NCI-H345 treated with DMSO at 0.1 percent for 48 hours (cell line): Measurements from ENCODE around the gene THAP6.
"Not testable (repeated sequence)": the region's sequence is repeated elsewhere in the genome, so short reads cannot be mapped to it uniquely, and the experiment has no call there.

Experiments
- DNase-seq: peaks from one replicate; lab custom pipeline; 2025; ENCODE audit not compliant: unreplicated experiment; lab: John Stamatoyannopoulos, UW

The THAP6 gene

DNA sequence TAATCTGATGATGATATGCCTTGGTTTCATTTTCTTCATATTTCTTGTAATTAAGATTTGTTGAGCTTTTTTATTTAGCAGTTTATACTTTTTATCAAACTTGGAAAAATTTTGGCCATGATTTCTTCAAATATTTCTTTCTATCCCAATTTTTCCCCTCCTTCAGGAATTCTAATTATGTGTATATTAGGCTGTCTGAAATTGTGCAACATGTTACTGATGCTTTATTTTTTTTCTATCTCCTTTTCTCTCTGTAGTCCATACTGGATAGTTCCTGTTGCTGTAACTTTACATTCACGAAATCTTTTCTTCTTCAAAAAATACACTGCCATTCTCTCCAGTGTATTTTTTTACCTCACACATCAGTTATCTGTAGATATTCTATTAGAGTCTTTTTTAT lies 10.8 kb downstream of the THAP6 start:
- DNase-seq: no peak

DNA sequence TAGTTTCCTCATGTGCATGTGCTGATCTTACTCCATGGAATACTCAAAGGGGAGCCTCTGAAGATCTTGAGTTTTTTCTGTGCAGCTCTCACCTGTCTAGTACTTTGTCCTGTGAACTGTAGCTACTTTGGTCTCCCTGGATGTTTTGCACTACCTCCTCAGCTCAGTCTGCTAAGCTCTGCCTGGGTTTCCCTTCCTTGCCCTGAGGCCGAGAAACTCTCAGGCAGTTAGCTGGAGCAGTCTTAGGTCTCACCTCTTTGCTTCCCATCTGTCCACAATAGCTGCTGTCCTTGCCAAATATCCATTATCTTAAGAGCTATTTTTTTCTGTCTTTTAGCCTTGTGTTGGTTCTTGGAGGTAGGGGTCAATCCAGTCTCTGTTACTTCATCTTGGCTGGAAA lies 11.6 kb downstream of the THAP6 start:
- DNase-seq: no peak

DNA sequence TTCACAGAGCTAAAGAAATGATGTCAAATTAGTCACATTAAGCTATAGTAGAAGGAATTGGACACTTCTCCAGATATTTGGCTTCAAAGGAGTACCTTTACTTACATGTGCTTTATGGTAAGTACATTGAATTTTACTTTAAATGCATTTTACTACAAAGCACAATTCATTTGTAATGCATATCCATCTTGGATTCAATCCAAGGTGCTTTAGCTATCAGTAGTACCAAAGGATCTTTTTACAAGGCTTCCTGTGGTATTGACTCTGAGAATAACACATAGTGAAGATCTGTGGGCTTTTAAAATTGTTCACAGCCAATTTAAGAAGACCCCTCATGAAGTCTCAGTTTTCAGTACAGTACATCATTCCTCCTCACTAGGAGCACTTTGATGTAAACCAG lies 13.2 kb downstream of the THAP6 start:
- DNase-seq: no peak

DNA sequence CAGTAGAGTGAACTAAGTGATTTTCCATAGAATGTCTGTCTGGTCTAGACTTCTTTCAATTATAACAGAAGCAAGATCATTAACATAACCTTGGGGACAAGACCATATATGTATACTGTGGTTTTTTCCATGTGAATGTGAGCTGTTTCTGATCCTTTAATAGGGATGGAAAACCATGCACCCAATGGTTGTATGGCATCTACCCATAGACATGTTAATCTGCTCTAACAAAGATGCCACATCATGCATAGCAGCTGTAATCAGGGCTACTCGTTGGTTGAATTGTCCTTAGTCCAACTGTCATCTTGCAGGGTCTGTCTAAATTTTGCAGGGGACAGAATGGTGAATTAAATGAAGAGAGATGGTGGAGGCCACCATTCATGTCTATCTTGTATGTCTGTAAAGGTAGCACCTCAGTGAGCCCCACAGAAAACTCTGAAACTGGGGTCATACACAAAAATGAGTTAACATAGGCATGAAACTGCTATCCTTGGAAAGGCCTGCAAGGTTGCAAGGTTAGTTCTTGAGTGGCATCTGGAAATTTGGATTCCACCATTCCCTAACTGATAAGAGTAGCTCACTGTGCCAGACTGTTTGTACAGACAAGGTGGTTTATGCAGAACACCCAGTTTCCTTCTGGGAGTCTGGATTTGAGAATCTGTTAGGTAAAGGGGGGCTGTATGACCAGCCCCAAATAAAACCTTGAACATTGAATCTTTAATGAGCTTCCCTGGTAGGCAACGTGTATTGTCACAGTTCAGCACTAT lies 16.5 kb downstream of the THAP6 start:
- no peak for DNase-seq

DNA sequence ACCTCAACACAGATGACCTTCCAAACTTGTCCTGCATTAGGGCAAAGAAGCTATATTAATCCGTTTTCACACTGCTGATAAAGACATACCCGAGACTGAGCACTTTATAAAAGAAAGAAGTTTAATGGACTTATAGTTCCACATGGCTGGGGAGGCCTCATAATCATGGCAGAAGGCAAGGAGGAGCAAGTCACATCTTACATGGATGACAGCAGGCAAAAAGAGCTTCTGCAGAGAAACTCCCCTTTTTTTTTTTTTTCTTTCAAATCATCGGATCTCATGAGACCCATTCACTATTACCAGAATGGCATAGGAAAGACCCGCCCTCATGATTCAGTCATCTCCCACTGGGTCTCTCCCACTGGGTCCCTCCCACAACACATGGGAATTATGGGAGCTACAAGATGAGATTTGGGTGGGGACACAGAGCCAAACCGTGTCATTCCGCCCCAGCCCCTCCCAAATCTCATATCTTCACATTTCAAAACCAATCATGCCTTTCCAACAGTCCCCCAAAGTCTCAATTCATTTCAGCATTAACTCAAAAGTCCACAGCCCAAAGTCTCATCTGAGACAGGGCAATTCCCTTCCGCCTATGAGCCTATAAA lies 17.4 kb downstream of the THAP6 start:
- not testable (repeated sequence) for DNase-seq

DNA sequence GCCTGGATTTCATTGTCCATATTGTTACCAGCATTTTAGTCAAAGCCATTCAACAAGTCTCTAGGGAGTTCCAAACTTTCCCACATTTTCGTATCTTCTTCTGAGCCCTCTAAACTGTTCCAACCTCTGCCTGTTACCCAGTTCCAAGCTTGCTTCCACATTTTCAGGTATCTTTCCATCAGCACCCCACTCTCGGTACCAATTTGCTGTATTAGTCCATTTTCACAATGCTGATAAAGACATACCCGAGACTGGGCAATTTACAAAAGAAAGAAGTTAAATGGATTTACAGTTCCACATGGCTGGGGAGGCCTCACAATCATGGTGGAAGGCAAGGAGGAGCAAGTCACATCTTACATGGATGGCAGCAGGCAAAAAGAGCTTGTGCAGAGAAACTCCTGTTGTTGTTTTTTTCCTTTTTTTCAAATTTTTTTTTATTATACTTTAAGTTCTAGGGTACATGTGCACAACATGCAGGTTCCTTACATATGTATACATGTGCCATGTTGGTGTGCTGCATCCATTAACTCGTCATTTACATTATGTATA lies 19.1 kb downstream of the THAP6 start:
- DNase-seq: not testable (repeated sequence)

DNA sequence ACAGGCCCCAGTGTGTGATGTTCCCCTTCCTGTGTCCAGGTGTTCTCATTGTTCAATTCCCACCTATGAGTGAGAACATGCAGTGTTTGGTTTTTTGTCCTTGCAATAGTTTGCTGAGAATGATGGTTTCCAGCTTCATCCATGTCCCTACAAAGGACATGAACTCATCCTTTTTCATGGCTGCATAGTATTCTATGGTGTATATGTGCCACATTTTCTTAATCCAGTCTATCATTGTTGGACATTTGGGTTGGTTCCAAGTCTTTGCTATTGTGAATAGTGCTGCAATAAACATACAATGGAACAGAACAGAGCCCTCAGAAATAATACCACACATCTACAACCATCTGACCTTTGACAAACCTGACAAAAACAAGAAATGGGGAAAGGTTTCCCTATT lies 19.7 kb downstream of the THAP6 start:
- not testable (repeated sequence) for DNase-seq

DNA sequence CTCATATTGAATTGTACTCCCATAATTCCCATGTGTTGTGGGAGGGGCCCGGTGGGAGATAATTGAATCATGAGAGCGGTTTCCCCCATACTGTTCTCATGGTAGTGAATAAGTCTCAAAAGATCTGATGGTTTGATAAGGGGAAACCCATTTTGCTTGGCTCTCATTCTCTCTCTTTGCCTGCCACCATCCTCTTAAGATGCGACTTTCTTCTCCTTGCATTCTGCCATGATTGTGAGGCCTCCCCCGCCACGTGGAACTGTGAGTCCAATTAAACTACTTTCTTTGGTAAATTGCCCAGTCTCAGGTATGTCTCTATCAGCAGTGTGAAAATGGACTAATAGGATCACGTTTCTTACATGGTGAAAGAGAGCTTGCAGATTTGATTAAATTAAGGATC lies 23.0 kb downstream of the THAP6 start:
- DNase-seq: not testable (repeated sequence)

DNA sequence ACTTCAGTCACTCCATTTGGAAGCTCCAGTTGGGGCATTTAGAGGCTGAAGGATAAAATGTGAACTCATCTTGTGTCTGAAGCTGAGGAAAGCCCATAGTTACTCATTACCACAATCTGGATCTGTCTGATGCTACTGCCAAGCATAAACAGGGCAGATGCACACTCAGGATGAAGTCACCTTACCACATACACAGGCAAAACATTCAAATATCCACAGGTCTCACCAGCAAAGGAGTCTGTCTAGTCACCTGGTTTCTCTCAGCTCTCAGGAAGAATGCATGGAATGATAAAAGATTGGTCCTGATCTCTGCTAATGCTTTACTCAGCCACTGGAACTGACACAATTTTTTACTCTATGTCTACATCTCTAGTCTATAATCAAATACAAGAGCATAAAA lies 28.6 kb downstream of the THAP6 start:
- DNase-seq: no peak

DNA sequence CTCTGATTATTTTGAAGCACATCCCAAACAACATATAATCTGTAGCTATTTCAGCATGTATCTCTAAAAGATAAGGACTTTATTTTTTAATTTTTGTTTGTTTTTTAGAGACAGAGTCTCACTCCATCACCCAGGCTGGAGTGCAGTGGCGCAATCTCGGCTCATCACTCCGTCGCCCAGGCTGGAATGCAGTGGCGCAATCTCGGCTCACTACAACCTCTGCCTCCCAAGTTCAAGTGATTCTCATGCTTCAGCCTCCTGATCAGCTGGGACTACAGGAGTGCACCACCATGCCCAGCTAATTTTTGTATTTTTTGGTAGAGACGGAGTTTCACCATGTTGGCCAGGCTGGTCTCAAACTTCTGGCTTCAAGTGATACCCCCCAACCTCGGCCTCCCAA lies 29.9 kb downstream of the THAP6 start:
- not testable (repeated sequence) for DNase-seq

DNA sequence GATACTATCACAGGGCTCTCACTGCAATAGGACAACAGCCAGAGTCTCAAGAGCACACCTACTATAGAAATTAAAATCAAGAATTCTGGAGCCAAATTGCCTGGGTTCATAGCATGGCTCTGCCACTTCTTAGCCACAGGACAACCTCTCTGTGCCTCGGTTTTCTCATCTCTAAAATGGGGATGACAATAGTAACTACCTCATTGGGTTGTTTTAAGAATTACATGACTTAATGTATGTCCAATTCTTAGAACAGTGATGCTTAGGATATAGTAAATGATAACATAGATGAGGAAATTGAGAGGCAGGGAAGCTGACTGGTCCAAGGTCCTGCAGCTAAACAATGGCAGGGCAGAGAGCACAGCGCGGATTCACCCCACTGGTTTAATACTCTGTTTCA lies 30.6 kb downstream of the THAP6 start:
- no peak for DNase-seq

DNA sequence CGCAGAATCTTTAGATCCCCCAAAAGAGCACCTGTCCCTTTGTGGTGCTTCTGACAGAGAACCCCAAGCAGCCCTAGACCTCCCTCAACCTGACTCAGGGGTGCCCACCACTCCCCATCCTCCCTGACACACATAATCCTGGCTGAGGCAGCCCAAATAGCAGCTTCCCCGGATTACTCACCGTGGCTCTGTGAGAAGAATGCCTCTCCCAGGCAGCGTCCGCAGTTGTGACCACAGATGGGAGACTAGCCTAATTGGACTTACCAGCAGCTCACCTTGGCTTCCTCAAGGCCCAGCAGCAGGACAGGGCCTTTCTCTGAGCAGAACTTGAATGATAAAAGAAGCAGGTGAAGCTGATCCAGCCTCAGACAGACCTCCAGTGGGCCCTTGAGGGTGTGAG lies 31.3 kb downstream of the THAP6 start:
- DNase-seq: no peak

DNA sequence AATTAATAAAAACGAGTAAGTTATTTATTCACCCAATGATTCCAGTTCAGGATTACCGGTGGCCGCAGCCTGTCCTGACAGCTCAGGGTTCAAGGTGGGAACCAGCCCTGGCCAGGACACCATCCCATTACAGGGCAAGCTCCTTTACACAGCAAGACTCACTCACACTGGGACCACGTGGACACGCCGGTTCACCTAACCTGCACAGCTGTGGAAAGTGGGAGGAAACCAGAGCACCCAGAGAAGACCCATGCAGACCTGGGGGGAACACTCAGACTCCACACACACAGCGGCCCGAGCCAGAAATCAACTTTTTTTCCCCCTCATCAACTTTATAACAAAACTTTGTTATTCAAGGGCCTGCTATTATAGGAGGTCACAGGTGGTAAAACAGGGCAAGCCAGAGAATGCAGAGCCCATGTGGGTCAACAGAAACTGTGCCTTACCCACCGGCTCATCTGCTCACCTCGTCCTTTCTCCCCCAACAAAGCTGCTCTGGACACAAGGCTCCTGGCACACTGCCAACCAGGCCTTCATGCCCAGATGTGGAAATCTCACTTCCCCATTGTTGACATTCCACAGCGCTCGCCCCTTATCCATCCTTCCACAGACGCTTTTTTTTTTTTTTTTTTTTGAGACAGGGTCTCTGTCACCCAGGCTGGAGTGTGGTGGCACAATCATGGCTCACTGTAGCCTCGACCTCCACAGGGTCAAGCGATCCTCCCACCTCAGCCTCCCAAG lies 33.5 kb downstream of the THAP6 start:
- DNase-seq: no peak

DNA sequence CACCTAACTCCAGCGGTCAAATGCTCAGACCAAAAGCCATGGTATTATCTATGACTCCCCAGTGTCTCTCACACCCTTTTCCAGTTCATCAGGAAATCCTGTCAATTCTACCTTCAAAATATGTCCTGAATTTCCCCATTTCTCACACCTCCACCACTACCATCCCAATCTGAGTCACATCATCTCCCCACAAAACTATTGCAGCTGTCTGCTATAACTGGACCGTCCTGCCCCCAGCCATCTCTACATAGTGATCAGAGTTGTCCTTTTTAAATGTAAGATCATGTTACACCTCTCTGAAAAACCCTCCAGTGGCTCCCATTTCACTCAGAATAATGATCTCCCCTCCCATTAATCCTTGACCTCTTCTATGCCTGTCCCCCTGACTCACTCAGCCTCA lies 34.7 kb downstream of the THAP6 start:
- DNase-seq: no peak

DNA sequence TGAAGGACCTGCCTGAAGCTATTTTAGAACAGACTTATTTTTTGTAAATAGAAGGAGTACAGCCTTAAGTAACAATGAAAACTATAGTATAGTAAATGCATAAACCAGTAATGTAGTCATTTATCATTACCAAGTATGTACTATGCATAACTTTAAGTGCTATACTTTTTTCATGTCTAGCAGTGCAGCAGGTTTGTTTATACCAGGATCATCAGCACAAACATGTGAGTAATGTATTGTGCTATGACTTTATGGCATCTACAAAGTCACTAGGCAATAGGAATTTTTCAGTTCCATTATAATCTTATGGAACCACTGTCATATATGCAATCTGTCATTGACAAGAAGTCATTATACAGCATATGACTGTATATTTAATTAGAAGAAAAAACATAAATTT lies 38.2 kb downstream of the THAP6 start:
- DNase-seq: no peak

DNA sequence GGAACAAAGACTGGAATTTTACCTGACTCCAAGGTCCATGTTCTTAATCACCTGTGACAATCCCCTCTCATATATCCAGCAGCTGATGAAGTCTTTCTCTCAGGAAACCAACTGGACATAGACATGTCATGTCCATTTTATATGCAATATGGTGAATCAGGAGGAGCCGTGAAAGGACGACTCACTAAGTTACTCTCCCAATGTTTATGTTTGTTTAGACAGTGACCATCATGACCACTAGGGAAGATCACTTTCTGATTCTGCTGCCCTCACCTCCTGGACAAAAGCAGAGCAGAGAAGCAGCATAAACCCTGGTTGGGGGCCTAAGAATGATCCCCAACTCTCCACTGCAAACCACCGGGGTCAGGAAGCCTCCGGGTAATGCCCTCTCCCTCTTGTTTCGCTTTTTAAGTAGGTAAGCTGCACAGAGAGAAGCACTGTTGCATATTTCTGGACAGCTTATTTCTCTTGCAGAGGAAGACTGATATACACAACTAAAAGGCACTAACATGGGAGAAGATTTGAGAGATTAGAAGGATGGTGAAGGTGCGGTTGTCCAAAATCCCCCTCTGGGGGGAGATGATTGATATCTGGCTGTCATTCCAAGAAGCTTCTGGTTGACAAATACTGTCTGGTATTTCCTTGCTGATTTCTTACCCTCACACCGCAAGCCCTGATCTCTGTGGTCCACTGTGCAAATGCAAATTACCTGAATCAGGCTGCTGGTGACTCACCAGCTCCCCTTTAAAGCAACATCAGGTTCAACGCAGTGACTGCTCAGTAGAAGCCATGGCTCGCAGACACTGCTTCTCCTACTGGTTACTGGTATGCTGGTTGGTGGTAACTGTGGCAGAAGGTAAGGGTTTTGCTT lies 41.3 kb downstream of the THAP6 start, which contains the start of gene ODAPH:
ODAPH (plus strand) TSS at position 773 of the 871 bp plus-strand sequence; CDS start at position 790, 17 bp downstream.
- DNase-seq: no peak

DNA sequence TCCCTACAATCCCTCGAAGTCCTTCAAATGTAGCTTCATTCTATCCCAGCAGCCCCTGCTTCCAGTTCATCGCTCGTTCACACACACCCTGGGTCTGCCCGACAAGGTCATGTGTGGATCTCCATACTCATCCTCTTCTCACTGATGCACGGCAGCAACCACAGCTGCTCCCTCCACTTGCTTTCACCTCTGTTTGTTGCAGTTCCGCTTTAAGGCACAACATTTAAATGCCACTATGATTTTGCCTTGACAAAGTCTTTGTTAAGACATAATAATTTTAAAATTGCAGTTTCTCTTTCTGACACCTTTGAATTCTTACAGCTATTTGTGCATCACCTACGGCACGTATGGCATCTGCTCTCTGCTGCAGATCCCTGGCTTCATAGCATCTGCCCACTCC lies 43.4 kb downstream of the THAP6 start:
- no peak for DNase-seq

DNA sequence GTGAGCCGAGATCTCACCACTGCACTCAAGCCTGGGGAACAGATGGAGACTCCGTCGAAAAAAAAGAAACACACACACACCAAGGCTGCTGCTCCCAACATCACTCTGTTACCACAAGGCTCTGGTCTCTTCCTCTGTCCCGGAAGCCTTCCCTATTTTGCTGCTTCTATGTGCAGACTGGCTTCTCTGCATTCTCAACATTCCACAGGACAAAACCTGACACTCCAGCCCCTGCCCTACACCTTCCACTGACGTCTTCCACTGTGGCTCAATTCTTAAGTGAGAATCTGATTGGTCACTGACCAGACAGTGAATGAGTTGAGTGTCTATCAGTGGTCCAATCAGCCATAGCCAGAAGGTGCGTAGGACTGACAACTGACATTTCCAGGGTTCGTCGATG lies 47.5 kb downstream of the THAP6 start:
- no peak for DNase-seq

DNA sequence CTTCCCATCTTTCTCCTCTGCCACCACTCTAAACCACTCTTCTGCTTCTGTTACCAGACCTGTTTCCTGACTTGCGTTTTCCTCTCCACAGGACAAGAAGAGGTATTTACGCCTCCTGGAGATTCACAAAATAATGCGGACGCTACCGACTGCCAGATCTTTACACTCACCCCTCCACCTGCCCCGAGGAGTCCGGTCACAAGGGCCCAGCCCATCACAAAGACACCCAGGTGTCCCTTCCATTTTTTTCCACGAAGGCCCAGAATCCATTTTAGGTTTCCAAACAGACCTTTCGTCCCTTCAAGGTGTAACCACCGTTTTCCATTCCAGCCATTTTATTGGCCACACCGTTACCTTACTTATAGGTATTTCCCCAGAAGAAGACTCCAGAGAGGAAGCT lies 49.8 kb downstream of the THAP6 start:
- DNase-seq: no peak

DNA sequence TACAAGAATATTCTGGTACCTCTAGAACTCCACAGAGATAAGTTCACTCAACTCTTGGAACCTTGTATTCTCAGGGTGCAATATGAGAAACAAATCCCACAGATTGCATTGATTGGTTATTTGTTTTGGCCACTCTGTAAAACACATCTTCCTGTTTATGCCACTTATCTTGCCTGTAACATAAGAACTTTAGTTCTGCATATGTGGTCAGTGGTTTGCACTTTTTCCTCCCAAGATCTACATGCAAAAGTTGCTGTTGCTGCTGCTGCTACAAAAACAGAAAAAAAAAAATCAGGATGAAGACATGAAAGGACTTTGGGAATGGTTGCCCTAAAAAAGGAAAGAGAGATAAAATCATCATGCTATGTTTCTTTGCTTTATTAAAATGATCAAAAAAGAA lies 51.2 kb downstream of the THAP6 start:
- DNase-seq: no peak

DNA sequence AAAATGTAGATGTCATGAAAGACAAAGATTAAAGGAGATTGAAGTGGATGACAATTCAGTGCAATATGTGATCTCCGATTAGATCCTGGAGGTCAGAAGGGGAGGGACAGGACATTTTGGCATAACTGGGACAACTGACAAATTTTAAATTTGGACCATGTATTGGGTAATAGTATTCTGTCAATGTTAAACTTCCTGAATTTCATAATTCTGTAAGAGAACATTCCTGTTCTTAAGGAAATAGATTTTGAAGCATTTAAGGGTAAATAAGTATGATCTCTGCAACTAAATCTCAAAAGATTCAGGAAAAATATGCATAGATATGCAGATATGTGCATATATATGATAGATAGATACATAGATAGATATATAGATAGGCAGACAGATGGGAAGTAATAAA lies 52.6 kb downstream of the THAP6 start:
- no peak for DNase-seq
